H9 (cell line): ENCODE measurements around the gene ATF7. TPM values are rescaled to one million over a fixed set of nuclear protein-coding genes. Genes with fewer than 3 reads are reported as not detected.

Experiments
- DNase-seq: peaks from one replicate; pipeline ENCODE4 v3.0.0-alpha.2; 2017
- H2AFZ ChIP-seq: one replicate; pipeline ENCODE4 v1.6.1; 2013; ENCODE audit warnings: mild to moderate bottlenecking, low read length, control low read depth, moderate library complexity
- H2AK5ac ChIP-seq: 2 replicates; pipeline ENCODE4 v1.6.1; 2013; ENCODE audit warnings: low read length, control low read depth, mixed read lengths; ENCODE audit not compliant: insufficient read length
- H2BK120ac ChIP-seq: one replicate; pipeline ENCODE4 v1.6.1; 2013; ENCODE audit warnings: low read depth, mild to moderate bottlenecking, low read length, control low read depth, inconsistent platforms; ENCODE audit not compliant: poor library complexity, severe bottlenecking
- H2BK12ac ChIP-seq: 2 replicates; pipeline ENCODE4 v1.6.1; 2013; ENCODE audit warnings: low read length, control low read depth, mixed read lengths, low read depth; ENCODE audit not compliant: insufficient read length
- H2BK15ac ChIP-seq: 2 replicates; pipeline ENCODE4 v1.6.1; 2013; ENCODE audit warnings: low read depth, low read length, control low read depth
- H2BK20ac ChIP-seq: one replicate; pipeline ENCODE4 v1.6.1; 2013; ENCODE audit warnings: low read depth, mild to moderate bottlenecking, low read length, control low read depth, inconsistent platforms; ENCODE audit not compliant: poor library complexity, severe bottlenecking
- H2BK5ac ChIP-seq: 2 replicates; pipeline ENCODE4 v1.6.1; 2013; ENCODE audit warnings: low read length, control low read depth, mixed read lengths; ENCODE audit not compliant: insufficient read length
- H3K14ac ChIP-seq: 2 replicates; pipeline ENCODE4 v1.6.1; 2013; ENCODE audit warnings: low read length, control low read depth; ENCODE audit not compliant: insufficient read depth
- H3K18ac ChIP-seq: 2 replicates; pipeline ENCODE4 v1.6.1; 2013; ENCODE audit warnings: low read depth, mild to moderate bottlenecking, mixed read lengths, low read length, control low read depth; ENCODE audit not compliant: insufficient read length
- H3K23ac ChIP-seq: 2 replicates; pipeline ENCODE4 v1.6.1; 2013; ENCODE audit warnings: low read length, control low read depth, mixed read lengths, low read depth; ENCODE audit not compliant: insufficient read length
- H3K23me2 ChIP-seq: 2 replicates; pipeline ENCODE4 v1.6.1; 2013; ENCODE audit warnings: low read depth, mild to moderate bottlenecking, mixed read lengths, low read length, control low read depth; ENCODE audit not compliant: insufficient read length, poor library complexity, severe bottlenecking
- H3K27ac ChIP-seq: 2 replicates; pipeline ENCODE4 v1.5.1; 2013; ENCODE audit warnings: low read length, control low read depth, mixed read lengths, low read depth; ENCODE audit not compliant: insufficient read length
- H3K27me3 ChIP-seq: 2 replicates; pipeline ENCODE4 v1.6.1; 2013; ENCODE audit warnings: low read length, control low read depth, inconsistent platforms; ENCODE audit not compliant: insufficient read depth
- H3K4ac ChIP-seq: 2 replicates; pipeline ENCODE4 v1.6.1; 2013; ENCODE audit warnings: low read depth, mild to moderate bottlenecking, control low read depth, inconsistent platforms, low read length, moderate library complexity
- H3K4me1 ChIP-seq: 2 replicates; pipeline ENCODE4 v1.6.1; 2013; ENCODE audit warnings: low read length, control low read depth, inconsistent platforms; ENCODE audit not compliant: insufficient read depth
- H3K4me2 ChIP-seq: 2 replicates; pipeline ENCODE4 v1.6.1; 2013; ENCODE audit warnings: low read length, control low read depth, mixed read lengths; ENCODE audit not compliant: insufficient read length, insufficient read depth
- H3K56ac ChIP-seq: 2 replicates; pipeline ENCODE4 v1.6.1; 2013; ENCODE audit warnings: low read depth, mild to moderate bottlenecking, mixed read lengths, low read length, control low read depth; ENCODE audit not compliant: insufficient read length
- H3K79me1 ChIP-seq: 2 replicates; pipeline ENCODE4 v1.6.1; 2013; ENCODE audit warnings: low read depth, mild to moderate bottlenecking, moderate library complexity, low read length, control low read depth, inconsistent platforms; ENCODE audit not compliant: insufficient read depth, poor library complexity, severe bottlenecking
- H3K79me2 ChIP-seq: 2 replicates; pipeline ENCODE4 v1.6.1; 2013; ENCODE audit warnings: low read length, control low read depth, inconsistent platforms; ENCODE audit not compliant: insufficient read depth
- H3K9ac ChIP-seq: 2 replicates; pipeline ENCODE4 v1.6.1; 2013; ENCODE audit warnings: low read length, control low read depth, mixed read lengths; ENCODE audit not compliant: insufficient read length; ENCODE audit errors: extremely low read depth
- H3K9me3 ChIP-seq: one replicate; pipeline ENCODE4 v1.6.1; 2013; ENCODE audit warnings: low read depth, low read length, inconsistent platforms; ENCODE audit not compliant: control insufficient read depth
- H3T11ph ChIP-seq: one replicate; pipeline ENCODE4 v1.6.1; 2013; ENCODE audit warnings: mild to moderate bottlenecking, low read length, control low read depth, inconsistent platforms
- H4K20me1 ChIP-seq: one replicate; pipeline ENCODE4 v1.6.1; 2013; ENCODE audit not compliant: control insufficient read depth, insufficient read length, insufficient read depth
- H4K5ac ChIP-seq: 2 replicates; pipeline ENCODE4 v1.6.1; 2013; ENCODE audit warnings: low read depth, mild to moderate bottlenecking, mixed read lengths, low read length, control low read depth; ENCODE audit not compliant: insufficient read length
- H4K8ac ChIP-seq: replicated peaks from 2 replicates; pipeline ENCODE4 v1.6.1; 2013; ENCODE audit warnings: low read length, control low read depth, mixed read lengths, low read depth; ENCODE audit not compliant: insufficient read length
- H4K91ac ChIP-seq: 2 replicates; pipeline ENCODE4 v1.6.1; 2013; ENCODE audit warnings: low read depth, mild to moderate bottlenecking, moderate library complexity, mixed read lengths, low read length, control low read depth; ENCODE audit not compliant: insufficient read length
- H3K27ac Mint-ChIP-seq, 3 experiments: 2 replicates in 2 of 3; 3 replicates in 1 of 3; pipeline ENCODE4 v1.8.0; 2020 to 2021; ENCODE audit warnings: mixed read lengths in 3 of 3, mild to moderate bottlenecking in 1 of 3, moderate library complexity in 1 of 3
- H3K27me3 Mint-ChIP-seq: 2 replicates; pipeline ENCODE4 v1.8.0; 2021; ENCODE audit warnings: low read depth, mild to moderate bottlenecking, moderate library complexity, mixed read lengths
- H3K36me3 Mint-ChIP-seq, 3 experiments: 2 replicates in 2 of 3; 3 replicates in 1 of 3; pipeline ENCODE4 v1.8.0; 2020 to 2021; ENCODE audit warnings: low read depth in 3 of 3, mixed read lengths in 3 of 3; ENCODE audit not compliant: insufficient read depth in 1 of 3
- H3K4me1 Mint-ChIP-seq, 2 experiments: 2 replicates each; pipeline ENCODE4 v1.8.0; 2020; ENCODE audit warnings: mixed read lengths in 2 of 2
- H3K4me3 Mint-ChIP-seq, 2 experiments: 2 replicates in 1 of 2; 3 replicates in 1 of 2; pipeline ENCODE4 v1.8.0; 2020 to 2021; ENCODE audit warnings: mild to moderate bottlenecking in 2 of 2, mixed read lengths in 2 of 2, moderate library complexity in 1 of 2
- H3K9me3 Mint-ChIP-seq, 2 experiments: 2 replicates in 1 of 2; 3 replicates in 1 of 2; pipeline ENCODE4 v1.8.0; 2020; ENCODE audit warnings: mild to moderate bottlenecking in 2 of 2, mixed read lengths in 2 of 2, moderate library complexity in 1 of 2
- WGBS: extraction: QIAGEN DNeasy Blood & Tissue Kit; methylation state at CpG from one replicate; pipeline ENCODE4 v1.1.7; 2013; ENCODE audit warnings: missing lambda C conversion rate, low lambda C conversion rate, mixed read lengths; ENCODE audit not compliant: insufficient read length; ENCODE audit errors: extremely low coverage; 5-methylcytosine and 5-hydroxymethylcytosine counted together
- total RNA-seq: library from RNA; stranded (reverse); gene quantifications from 2 replicates; pipeline ENCODE4 v1.2.1, GENCODE V29; 2021
- TF ChIP-seq, protein P1 (sequence below): fragments of 200-600 bp; sonication (generic); conservative IDR thresholded peaks from 3 replicates; pipeline ENCODE4 v1.8.0; 2021; ENCODE audit warnings: antibody characterized with exemption, mild to moderate bottlenecking

The ATF7 gene
- total RNA-seq, 1 experiment from 2014 or later: 17.7 TPM

- H4K5ac ChIP-seq: no peak overlapping the region
- H3K9ac ChIP-seq: no peak overlapping the region
- H4K20me1 ChIP-seq: no peaks in the 10 kb centered on the region
- no peaks in the 10 kb centered on the region for H3K27me3 ChIP-seq
- no peaks in the 10 kb centered on the region for H3K4me1 ChIP-seq
- no peak overlapping the region for H3K4me3 Mint-ChIP-seq
- no peak overlapping the region for H2BK12ac ChIP-seq
- H3K9me3 ChIP-seq: no peaks in the 10 kb centered on the region
- no peaks in the 10 kb centered on the region for H3K79me1 ChIP-seq
- H3K14ac ChIP-seq: no peak overlapping the region
- H2BK5ac ChIP-seq: no peak overlapping the region
- no peak overlapping the region for H2BK20ac ChIP-seq
- TF ChIP-seq, protein P1, sequence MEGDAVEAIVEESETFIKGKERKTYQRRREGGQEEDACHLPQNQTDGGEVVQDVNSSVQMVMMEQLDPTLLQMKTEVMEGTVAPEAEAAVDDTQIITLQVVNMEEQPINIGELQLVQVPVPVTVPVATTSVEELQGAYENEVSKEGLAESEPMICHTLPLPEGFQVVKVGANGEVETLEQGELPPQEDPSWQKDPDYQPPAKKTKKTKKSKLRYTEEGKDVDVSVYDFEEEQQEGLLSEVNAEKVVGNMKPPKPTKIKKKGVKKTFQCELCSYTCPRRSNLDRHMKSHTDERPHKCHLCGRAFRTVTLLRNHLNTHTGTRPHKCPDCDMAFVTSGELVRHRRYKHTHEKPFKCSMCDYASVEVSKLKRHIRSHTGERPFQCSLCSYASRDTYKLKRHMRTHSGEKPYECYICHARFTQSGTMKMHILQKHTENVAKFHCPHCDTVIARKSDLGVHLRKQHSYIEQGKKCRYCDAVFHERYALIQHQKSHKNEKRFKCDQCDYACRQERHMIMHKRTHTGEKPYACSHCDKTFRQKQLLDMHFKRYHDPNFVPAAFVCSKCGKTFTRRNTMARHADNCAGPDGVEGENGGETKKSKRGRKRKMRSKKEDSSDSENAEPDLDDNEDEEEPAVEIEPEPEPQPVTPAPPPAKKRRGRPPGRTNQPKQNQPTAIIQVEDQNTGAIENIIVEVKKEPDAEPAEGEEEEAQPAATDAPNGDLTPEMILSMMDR: no peak
- H3T11ph ChIP-seq: no peak overlapping the region
- H4K91ac ChIP-seq: no peak overlapping the region
- H3K18ac ChIP-seq: no peak overlapping the region
- H3K9me3 Mint-ChIP-seq: no peaks in the 10 kb centered on the region
- H3K23ac ChIP-seq: no peak overlapping the region
- H3K27ac ChIP-seq: no peak overlapping the region
- H2AK5ac ChIP-seq: no peak overlapping the region
- H3K56ac ChIP-seq: no peak overlapping the region
- no peak overlapping the region for H2AFZ ChIP-seq
- no peaks in the 10 kb centered on the region for H3K79me2 ChIP-seq
- peak overlapping the region in 2 of 3 experiments; percentile 3 to 16; a peak in 1 of 7 replicates for H3K27ac Mint-ChIP-seq
- H3K36me3 Mint-ChIP-seq: no peaks in the 10 kb centered on the region
- no peaks in the 10 kb centered on the region for H3K27me3 Mint-ChIP-seq
- WGBS: no CpG with 5 or more reads among the region's 6 CpGs
- H4K8ac ChIP-seq: no peak overlapping the region
- H3K4me2 ChIP-seq: no peak overlapping the region
- no peaks in the 10 kb centered on the region for H3K23me2 ChIP-seq
- H2BK15ac ChIP-seq: no peak overlapping the region
- no peak overlapping the region for H2BK120ac ChIP-seq
- no peaks in the 10 kb centered on the region for H3K4me1 Mint-ChIP-seq
- no peak for DNase-seq
- no peak overlapping the region for H3K4ac ChIP-seq
Measured at GRCh38 chr12:53560351-53560750, 65.8 kb downstream of the ATF7 start.
